Subcutaneous abdominal adipose tissue (tissue), 5 donors: Measurements from ENCODE around the gene ATXN7L2.

ENCODE experiments used
- H3K27ac ChIP-seq: one replicate; pipeline ENCODE4 v1.7.0; 2013; ENCODE audit warnings: low read depth, mild to moderate bottlenecking, inconsistent platforms, low read length, moderate library complexity
- H3K27me3 ChIP-seq, 5 donors: one replicate each; pipeline ENCODE4 v1.7.0; 2013; ENCODE audit warnings: low read length in 5 of 5, inconsistent platforms in 1 of 5; ENCODE audit not compliant: control insufficient read depth in 5 of 5, insufficient read depth in 4 of 5
- H3K36me3 ChIP-seq, 5 donors: one replicate each; pipeline ENCODE4 v1.7.0; 2013; ENCODE audit warnings: low read length in 5 of 5; ENCODE audit not compliant: control insufficient read depth in 5 of 5, insufficient read depth in 5 of 5
- H3K4me1 ChIP-seq, 5 donors: one replicate each; pipeline ENCODE4 v1.7.0; 2013; ENCODE audit warnings: low read length in 5 of 5, mild to moderate bottlenecking in 3 of 5, moderate library complexity in 1 of 5; ENCODE audit not compliant: control insufficient read depth in 5 of 5, insufficient read depth in 5 of 5
- H3K4me3 ChIP-seq, 5 donors: one replicate each; pipeline ENCODE4 v1.7.0; 2013; ENCODE audit warnings: low read length in 5 of 5, low read depth in 1 of 5
- H3K9ac ChIP-seq, 5 donors: one replicate each; pipeline ENCODE4 v1.7.0; 2013; ENCODE audit warnings: low read length in 5 of 5, mild to moderate bottlenecking in 4 of 5, moderate library complexity in 3 of 5
- H3K9me3 ChIP-seq, 5 donors: one replicate each; pipeline ENCODE4 v1.7.0; 2013; ENCODE audit warnings: low read length in 5 of 5; ENCODE audit not compliant: control insufficient read depth in 5 of 5
- donor health status: healthy.
- donor health status: healthy.
- donor health status: healthy.
- donor health status: healthy.
- donor health status: healthy.

ATXN7L2 gene

GRCh38 chr1:109502364-109502851, 18.7 kb downstream of the ATXN7L2 start:
- Histone ChIP-seq H3K4me3 (no peak overlapping the region), H3K27me3 (no peaks in the 10 kb centered on the region), H3K4me1 (no peaks in the 10 kb centered on the region), H3K9me3 (no peaks in the 10 kb centered on the region), H3K27ac (no peak overlapping the region), H3K9ac (no peak overlapping the region), H3K36me3 (peaks cover 0 to 37% (median 21%) of the 10 kb centered on the region in 5 donors)

GRCh38 chr1:109503935-109504334, 20.2 kb downstream of the ATXN7L2 start:
- Histone ChIP-seq H3K9ac (no peak overlapping the region), H3K4me3 (no peak overlapping the region), H3K36me3 (peaks cover 0 to 24% (median 18%) of the 10 kb centered on the region in 5 donors), H3K27me3 (no peaks in the 10 kb centered on the region), H3K27ac (no peak overlapping the region), H3K9me3 (no peaks in the 10 kb centered on the region), H3K4me1 (peaks cover 0 to 6% (median 4%) of the 10 kb centered on the region in 5 donors)

GRCh38 chr1:109504974-109505373, 21.3 kb downstream of the ATXN7L2 start:
- no peak overlapping the region for H3K27ac ChIP-seq
- H3K36me3 ChIP-seq: peaks cover 0 to 21% (median 15%) of the 10 kb centered on the region in 5 donors
- H3K27me3 ChIP-seq: no peaks in the 10 kb centered on the region
- no peak overlapping the region for H3K4me3 ChIP-seq
- H3K4me1 ChIP-seq: peaks cover 0 to 12% (median 11%) of the 10 kb centered on the region in 5 donors
- H3K9ac ChIP-seq: no peak overlapping the region
- no peaks in the 10 kb centered on the region for H3K9me3 ChIP-seq

GRCh38 chr1:109508001-109508872, 24.5 kb downstream of the ATXN7L2 start:
- Histone ChIP-seq H3K4me1 (peaks cover 0 to 18% (median 17%) of the 10 kb centered on the region in 5 donors), H3K4me3 (peak overlapping the region in 4 of 5 donors; percentile 78 to 84 (median 81)), H3K27me3 (no peaks in the 10 kb centered on the region), H3K27ac (no peak overlapping the region), H3K9ac (peak overlapping the region in 1 of 5 donors; percentile 60), H3K9me3 (no peaks in the 10 kb centered on the region), H3K36me3 (peaks cover 0 to 5% (median 3%) of the 10 kb centered on the region in 5 donors)

- Histone ChIP-seq H3K4me3 (peak overlapping the region; percentile 3 to 84 (median 81)), H3K36me3 (peaks cover 0 to 5% (median 2%) of the 10 kb centered on the region in 5 donors), H3K9me3 (no peaks in the 10 kb centered on the region), H3K9ac (peak overlapping the region in 4 of 5 donors; percentile 15 to 78 (median 65)), H3K27me3 (no peaks in the 10 kb centered on the region), H3K4me1 (peaks cover 0 to 18% (median 17%) of the 10 kb centered on the region in 5 donors), H3K27ac (no peak overlapping the region)
These were observed 25.1 kb downstream of the ATXN7L2 start for GRCh38 chr1:109508873-109509175.

- no peaks in the 10 kb centered on the region for H3K9me3 ChIP-seq
- H3K27ac ChIP-seq: no peak within 1 kb of the TSS
- H3K36me3 ChIP-seq: peaks cover 0 to 5% (median 0%) of the 10 kb centered on the region in 5 donors
- peak within 1 kb of the TSS in 4 of 5 donors; percentile 70 to 80 (median 72) for H3K9ac ChIP-seq
- H3K4me3 ChIP-seq: peak within 1 kb of the TSS; percentile 78 to 89 (median 81)
- H3K27me3 ChIP-seq: no peaks in the 10 kb centered on the region
- peaks cover 0 to 18% (median 17%) of the 10 kb centered on the region in 5 donors for H3K4me1 ChIP-seq
These were observed 25.8 kb downstream of the ATXN7L2 start, which contains the start of gene AMIGO1 for GRCh38 chr1:109509176-109510134. Gene AMIGO1, minus strand, starts transcription at chr1:109509727. Its CDS starts 815 bp downstream, at chr1:109508912.

- peaks cover 0 to 2% (median 0%) of the 10 kb centered on the region in 5 donors for H3K27me3 ChIP-seq
- H3K4me1 ChIP-seq: peaks cover 0 to 18% (median 17%) of the 10 kb centered on the region in 5 donors
- no peak overlapping the region for H3K9ac ChIP-seq
- no peak overlapping the region for H3K4me3 ChIP-seq
- H3K9me3 ChIP-seq: no peaks in the 10 kb centered on the region
- no peaks in the 10 kb centered on the region for H3K36me3 ChIP-seq
- no peak overlapping the region for H3K27ac ChIP-seq
These were observed 29.5 kb downstream of the ATXN7L2 start for GRCh38 chr1:109513110-109513710.

- no peaks in the 10 kb centered on the region for H3K36me3 ChIP-seq
- peaks cover 0 to 2% (median 0%) of the 10 kb centered on the region in 5 donors for H3K27me3 ChIP-seq
- H3K4me1 ChIP-seq: peaks cover 0 to 8% (median 7%) of the 10 kb centered on the region in 5 donors
- no peak overlapping the region for H3K27ac ChIP-seq
- H3K9ac ChIP-seq: no peak overlapping the region
- no peak overlapping the region for H3K4me3 ChIP-seq
- H3K9me3 ChIP-seq: no peaks in the 10 kb centered on the region
These were observed 31.1 kb downstream of the ATXN7L2 start for GRCh38 chr1:109514846-109515245.

- Histone ChIP-seq H3K9me3 (no peaks in the 10 kb centered on the region), H3K9ac (no peak overlapping the region), H3K4me3 (no peak overlapping the region), H3K27me3 (peaks cover 0 to 2% (median 0%) of the 10 kb centered on the region in 5 donors), H3K4me1 (peaks cover 2 to 10% (median 9%) of the 10 kb centered on the region in 5 donors), H3K27ac (no peak overlapping the region), H3K36me3 (no peaks in the 10 kb centered on the region)
These were observed 33.2 kb downstream of the ATXN7L2 start for GRCh38 chr1:109516872-109517271.
